ENCODE results near the gene SIVA1.

The SIVA1 gene

DNA sequence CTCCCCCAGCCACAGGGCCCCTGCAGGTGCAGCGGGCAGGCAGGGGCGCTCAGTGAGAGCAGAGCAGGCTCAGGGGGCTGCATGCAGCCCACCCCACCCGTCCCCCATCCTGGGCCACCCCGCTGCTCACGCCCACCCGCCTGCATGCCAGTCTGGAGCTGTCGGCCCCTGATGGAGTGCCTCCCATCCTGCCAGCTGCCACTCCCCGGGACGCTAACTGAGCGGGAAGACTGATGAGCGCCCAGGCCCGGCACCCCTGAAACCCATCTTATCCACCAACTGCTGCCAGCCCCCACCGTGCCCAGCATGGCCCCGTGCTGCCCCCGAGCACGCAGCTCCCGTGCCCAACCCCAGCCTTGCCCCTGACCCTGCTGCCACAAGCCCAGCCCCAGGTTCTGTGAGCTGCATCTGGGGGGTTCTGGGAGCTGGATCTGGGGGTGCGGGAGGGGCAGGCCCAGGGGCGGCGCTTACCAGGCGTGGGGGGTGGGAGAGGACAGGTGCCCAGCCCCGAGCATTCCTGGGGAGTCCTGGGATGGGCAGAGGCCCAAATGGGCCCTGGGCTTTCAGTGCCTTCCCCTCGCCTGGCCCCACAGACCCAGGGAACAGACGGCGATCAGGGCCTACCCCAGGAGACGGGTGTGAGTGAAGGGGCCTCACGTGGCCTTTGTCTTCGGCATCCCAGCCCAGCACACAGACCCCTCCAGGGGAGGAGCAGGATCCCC, 29.3 kb downstream of the SIVA1 start:
- TF ChIP-seq, protein P1, sequence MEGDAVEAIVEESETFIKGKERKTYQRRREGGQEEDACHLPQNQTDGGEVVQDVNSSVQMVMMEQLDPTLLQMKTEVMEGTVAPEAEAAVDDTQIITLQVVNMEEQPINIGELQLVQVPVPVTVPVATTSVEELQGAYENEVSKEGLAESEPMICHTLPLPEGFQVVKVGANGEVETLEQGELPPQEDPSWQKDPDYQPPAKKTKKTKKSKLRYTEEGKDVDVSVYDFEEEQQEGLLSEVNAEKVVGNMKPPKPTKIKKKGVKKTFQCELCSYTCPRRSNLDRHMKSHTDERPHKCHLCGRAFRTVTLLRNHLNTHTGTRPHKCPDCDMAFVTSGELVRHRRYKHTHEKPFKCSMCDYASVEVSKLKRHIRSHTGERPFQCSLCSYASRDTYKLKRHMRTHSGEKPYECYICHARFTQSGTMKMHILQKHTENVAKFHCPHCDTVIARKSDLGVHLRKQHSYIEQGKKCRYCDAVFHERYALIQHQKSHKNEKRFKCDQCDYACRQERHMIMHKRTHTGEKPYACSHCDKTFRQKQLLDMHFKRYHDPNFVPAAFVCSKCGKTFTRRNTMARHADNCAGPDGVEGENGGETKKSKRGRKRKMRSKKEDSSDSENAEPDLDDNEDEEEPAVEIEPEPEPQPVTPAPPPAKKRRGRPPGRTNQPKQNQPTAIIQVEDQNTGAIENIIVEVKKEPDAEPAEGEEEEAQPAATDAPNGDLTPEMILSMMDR (IDR thresholded peaks at IDR 0.05; ENCODE audit: low read depth, low read length): no peak
- no peak for DNase-seq (ENCODE audit: extremely low read depth, low read depth)

- DNase-seq (ENCODE audit: extremely low read depth, low read depth): no peak
- TF ChIP-seq, protein P1 (IDR thresholded peaks at IDR 0.05; ENCODE audit: low read depth, low read length): no peak
Measured at GRCh38 chr14:104782808-104783139, 29.8 kb downstream of the SIVA1 start.

- TF ChIP-seq, protein P1 (IDR thresholded peaks at IDR 0.05; ENCODE audit: low read depth, low read length): no peak
- DNase-seq (ENCODE audit: extremely low read depth, low read depth): no peak
Measured at GRCh38 chr14:104783484-104784217, 30.7 kb downstream of the SIVA1 start.

DNA sequence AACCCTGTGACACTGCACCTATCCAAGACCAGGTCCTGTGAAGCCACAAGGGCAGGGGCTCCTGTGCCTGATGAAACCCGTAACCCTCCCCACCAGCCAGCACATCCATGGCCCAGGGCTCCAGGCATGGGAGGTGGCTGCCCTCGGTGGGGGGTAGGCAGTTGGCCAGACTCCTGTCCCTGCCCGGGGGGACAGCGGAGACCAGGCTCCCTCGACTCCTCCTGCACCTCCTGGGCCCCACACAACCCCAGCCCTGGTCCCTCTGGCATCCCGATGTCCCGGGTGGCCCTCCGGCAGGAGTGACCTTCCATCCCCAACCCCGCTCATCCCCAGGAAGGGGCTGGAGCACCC, 31.2 kb downstream of the SIVA1 start:
- TF ChIP-seq, protein P1 (IDR thresholded peaks at IDR 0.05; ENCODE audit: low read depth, low read length): no peak
- no peak for DNase-seq (ENCODE audit: extremely low read depth, low read depth)

DNA sequence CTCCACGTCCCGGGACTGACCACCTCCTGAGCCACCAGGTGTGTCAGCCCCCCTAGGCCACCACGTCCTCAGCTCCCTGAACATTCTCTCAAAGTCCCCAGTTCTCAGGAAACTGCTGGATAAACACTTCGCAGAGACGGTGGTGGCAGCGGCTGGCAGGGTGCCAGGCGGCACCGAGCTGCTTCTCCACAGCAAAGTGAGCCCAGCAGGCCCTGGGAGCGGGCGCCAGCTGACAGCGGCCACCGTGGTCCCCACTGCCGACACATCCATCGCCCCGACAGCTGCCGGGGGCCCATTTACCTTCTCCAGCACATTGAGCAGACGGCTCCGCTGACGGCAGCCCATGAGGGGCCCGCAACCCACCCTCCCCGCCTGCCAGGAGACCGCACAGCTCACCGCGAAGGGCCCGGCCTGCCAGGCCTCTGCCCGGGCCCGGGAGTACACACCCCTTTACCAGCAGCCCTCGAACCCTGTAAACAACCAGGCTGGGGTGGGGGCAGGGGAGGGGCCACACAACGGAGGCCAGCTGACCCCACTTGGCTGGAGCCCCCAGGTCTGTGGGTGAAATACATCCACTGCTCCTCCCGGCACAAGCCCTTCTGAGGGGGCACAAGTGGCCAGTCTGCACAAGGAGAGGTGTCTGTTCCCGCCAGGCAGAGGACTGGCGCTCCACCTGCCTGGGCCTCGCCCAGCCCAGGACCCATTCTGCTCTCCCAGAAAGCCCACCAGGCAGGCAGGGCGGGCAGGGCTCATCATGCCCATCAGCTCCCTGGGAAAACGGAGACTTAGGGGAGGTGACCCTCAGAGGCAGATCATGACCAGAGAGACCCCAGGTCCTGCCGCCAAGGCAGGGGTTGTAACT, 32.1 kb downstream of the SIVA1 start:
- no peak for DNase-seq (ENCODE audit: extremely low read depth, low read depth)
- TF ChIP-seq, protein P1 (IDR thresholded peaks at IDR 0.05; ENCODE audit: low read depth, low read length): no peak

DNA sequence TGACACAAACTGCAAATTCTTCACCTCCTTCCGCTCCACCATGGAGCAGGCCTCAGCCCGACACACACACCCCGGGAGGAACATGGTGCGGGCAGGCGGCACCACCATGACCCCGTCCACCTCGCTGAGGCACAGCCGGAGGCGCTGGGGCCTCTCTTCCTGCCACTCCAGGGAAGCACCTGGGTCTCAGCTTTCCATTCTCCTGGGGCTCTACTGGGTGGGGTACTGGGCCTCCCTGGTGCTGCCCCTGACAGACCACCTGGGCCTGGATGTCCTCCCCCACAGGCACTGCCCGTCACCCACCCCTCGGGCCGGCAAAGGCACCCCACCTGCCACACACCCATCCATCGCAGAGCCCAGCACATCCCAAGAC, 32.7 kb downstream of the SIVA1 start:
- TF ChIP-seq, protein P1 (IDR thresholded peaks at IDR 0.05; ENCODE audit: low read depth, low read length): no peak
- no peak for DNase-seq (ENCODE audit: extremely low read depth, low read depth)

Data from AG09319 (cell line).